ENCODE measurements around the gene MAGEA9. TPM values are rescaled to one million over a fixed set of nuclear protein-coding genes. Genes with fewer than 3 reads are reported as not detected.
"Not testable (repeated sequence)": the region's sequence is repeated elsewhere in the genome, so short reads cannot be mapped to it uniquely, and the experiment has no call there.

The MAGEA9 gene
- total RNA-seq (2014; rRNA removed; shearing (Covaris generic); ENCODE audit: low replicate concordance), result not detected in 2 replicates

GRCh38 chrX:149781727-149782126, at the start of gene MAGEA9:
Gene MAGEA9, plus strand, starts transcription at chrX:149781930. Its CDS starts 4,281 bp downstream, at chrX:149786211.
- in situ Hi-C loops (cut with HindIII; ENCODE audit: low pct_unique_long_range_greater_than_20kb, low sequenced_read_pairs); DNase-seq (ENCODE audit: low read depth): not testable (repeated sequence)

DNA sequence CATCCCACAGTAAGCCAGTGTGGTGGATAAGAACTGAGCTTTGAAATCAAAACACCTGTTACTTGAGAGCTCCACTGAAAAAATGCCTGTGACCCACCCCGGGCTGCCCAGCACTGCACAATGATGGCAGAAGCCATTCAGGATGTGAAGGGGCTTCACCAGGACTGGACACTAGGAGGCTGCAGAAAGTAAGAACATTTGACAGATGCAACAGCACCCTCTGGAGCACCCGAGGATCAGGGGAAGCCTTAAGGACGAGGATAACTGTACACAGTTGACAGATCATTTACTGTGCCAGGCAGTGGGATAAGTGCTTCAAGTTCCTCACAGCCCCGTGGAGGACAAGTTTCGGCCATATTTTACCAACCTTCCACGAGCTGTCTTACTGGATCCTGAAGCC, 39.5 kb upstream of the MAGEA9 start:
- DNase-seq (ENCODE audit: low read depth); in situ Hi-C loops (cut with HindIII; ENCODE audit: low pct_unique_long_range_greater_than_20kb, low sequenced_read_pairs): not testable (repeated sequence)

- in situ Hi-C loops (cut with HindIII; ENCODE audit: low pct_unique_long_range_greater_than_20kb, low sequenced_read_pairs); DNase-seq (ENCODE audit: low read depth): not testable (repeated sequence)
These were observed 35.2 kb upstream of the MAGEA9 start for GRCh38 chrX:149746390-149747007.

- no peak for DNase-seq (ENCODE audit: low read depth)
- in situ Hi-C loops (cut with HindIII; ENCODE audit: low pct_unique_long_range_greater_than_20kb, low sequenced_read_pairs), result no loop called here
These were observed 24.3 kb upstream of the MAGEA9 start for GRCh38 chrX:149757206-149758067.

DNA sequence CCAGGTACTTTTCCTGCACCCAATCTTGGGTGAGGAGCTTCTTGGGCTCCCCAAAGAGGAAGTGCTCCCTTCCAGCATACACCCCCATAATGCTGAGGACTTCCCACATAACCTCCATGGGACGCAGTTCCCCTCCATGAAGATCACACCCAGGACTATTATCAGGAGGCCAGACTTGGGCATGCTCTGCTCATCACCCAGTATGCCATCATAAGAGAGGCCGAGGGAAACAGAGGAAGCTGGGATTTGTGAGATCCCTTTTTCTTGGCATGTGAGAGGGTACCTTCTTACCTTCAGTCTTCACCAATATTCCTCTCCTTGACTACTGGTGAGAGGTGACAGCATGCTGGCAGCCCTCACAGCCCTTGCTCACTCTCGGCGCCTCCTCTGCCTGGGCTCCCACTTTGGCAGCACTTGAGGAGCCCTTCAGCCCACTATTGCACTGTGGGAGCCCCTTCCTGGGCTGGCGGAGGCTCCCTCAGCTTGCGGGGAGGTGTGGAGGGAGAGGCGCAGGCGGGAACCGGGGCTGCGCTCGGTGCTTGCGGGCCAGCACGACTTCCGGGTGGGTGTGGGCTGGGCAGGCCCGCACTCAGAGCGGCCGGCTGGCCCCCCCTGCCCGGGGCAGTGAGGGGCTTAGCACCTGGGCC, 23.5 kb upstream of the MAGEA9 start:
- no peak for DNase-seq (ENCODE audit: low read depth)

DNA sequence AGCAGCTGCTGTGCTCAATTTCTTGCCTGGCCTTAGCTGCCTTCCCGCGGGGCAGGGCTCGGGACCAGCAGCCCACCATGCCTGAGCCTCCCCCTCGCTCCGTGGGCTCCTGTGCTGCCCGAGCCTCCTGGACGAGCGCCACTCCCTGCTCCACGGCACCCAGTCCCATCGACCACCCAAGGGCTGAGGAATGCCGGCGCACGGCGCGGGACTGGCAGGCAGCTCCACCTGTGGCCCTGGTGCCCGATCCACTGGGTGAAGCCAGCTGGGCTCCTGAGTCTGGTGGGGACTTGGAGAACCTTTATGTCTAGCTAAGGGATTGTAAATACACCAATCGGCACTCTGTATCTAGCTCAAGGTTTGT, 23.0 kb upstream of the MAGEA9 start:
- in situ Hi-C loops (cut with HindIII; ENCODE audit: low pct_unique_long_range_greater_than_20kb, low sequenced_read_pairs), result not testable (repeated sequence)

More for the DNA sequence above, 23.5 kb upstream of the MAGEA9 start:
- in situ Hi-C loops (cut with HindIII; ENCODE audit: low pct_unique_long_range_greater_than_20kb, low sequenced_read_pairs), result no loop called here

DNA sequence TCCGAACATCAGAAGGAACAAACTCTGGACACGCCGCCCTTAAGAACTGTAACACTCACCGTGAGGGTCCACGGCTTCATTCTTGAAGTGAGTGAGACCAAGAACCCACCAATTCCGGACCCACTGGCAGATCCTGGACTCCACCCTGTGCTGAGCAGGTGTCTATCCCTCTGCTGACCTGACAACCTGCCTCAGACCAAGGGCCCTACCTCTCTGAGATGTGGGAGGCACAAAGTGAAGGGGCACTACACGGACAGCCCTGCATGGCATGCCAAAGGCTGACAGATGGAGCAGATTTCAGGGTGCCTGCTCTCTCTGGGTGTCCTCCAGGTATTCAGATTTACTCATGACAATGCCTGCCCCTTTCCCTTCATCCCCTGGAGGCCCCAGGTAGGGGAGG, 21.9 kb upstream of the MAGEA9 start:
- DNase-seq (ENCODE audit: low read depth), result no peak
- in situ Hi-C loops (cut with HindIII; ENCODE audit: low pct_unique_long_range_greater_than_20kb, low sequenced_read_pairs), result no loop called here

More for the DNA sequence above, 23.0 kb upstream of the MAGEA9 start:
- DNase-seq (ENCODE audit: low read depth), result not testable (repeated sequence)

GRCh38 chrX:149760965-149761364, 20.8 kb upstream of the MAGEA9 start:
- in situ Hi-C loops (cut with HindIII; ENCODE audit: low pct_unique_long_range_greater_than_20kb, low sequenced_read_pairs), result no loop called here
- no peak for DNase-seq (ENCODE audit: low read depth)

- in situ Hi-C loops (cut with HindIII; ENCODE audit: low pct_unique_long_range_greater_than_20kb, low sequenced_read_pairs); DNase-seq (ENCODE audit: low read depth): not testable (repeated sequence)
These were observed 19.7 kb upstream of the MAGEA9 start for GRCh38 chrX:149761858-149762674.

GRCh38 chrX:149762696-149763614, 18.8 kb upstream of the MAGEA9 start:
- in situ Hi-C loops (cut with HindIII; ENCODE audit: low pct_unique_long_range_greater_than_20kb, low sequenced_read_pairs), result no loop called here
- no peak for DNase-seq (ENCODE audit: low read depth)

DNA sequence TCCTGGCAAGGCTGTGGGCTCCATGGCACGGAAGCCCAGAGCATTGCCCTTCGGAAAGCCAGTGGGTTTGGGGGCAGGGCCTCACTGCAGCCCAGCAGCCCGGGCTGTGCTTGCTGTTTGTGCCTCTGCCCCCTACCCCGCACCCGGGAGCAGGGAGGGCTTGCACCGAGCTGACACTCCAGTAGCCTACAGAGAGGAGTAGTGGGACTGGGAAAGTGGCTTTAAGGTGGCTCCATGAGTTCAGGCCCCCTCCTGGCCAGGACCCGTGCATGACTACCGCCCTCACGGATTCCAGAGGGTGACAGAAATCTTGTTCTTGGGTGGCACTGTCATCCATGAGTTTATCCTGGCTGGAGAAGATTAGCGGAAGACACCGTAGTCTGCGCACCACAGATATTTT, 11.4 kb upstream of the MAGEA9 start:
- DNase-seq (ENCODE audit: low read depth); in situ Hi-C loops (cut with HindIII; ENCODE audit: low pct_unique_long_range_greater_than_20kb, low sequenced_read_pairs): not testable (repeated sequence)

DNA sequence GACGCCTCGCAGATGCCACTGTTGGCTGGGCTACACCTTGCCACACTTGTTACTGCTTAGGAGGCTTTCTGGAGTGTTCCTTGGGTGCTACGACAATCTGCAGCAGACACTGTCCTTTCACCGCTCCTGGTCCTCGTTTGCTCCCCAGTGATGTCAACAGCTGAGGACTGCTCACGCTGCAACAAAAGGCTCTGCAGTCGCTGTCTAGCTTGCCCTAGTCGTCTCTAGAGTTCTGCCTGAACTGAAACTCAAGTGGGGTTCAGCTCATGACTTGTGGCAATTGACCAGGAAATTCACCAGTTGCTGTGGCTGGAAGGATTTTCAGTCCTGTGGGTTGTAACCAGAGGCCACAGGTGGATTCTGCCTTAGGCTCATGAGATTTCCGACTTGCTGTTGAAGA, 8.7 kb upstream of the MAGEA9 start:
- in situ Hi-C loops (cut with HindIII; ENCODE audit: low pct_unique_long_range_greater_than_20kb, low sequenced_read_pairs); DNase-seq (ENCODE audit: low read depth): not testable (repeated sequence)

GRCh38 chrX:149773768-149774167, 8.0 kb upstream of the MAGEA9 start, which contains the start of gene HSFX1:
Gene HSFX1, plus strand, starts transcription at chrX:149774068. Its CDS starts 614 bp downstream, at chrX:149774682.
- in situ Hi-C loops (cut with HindIII; ENCODE audit: low pct_unique_long_range_greater_than_20kb, low sequenced_read_pairs); DNase-seq (ENCODE audit: low read depth): not testable (repeated sequence)

GRCh38 chrX:149777999-149778398, 3.7 kb upstream of the MAGEA9 start:
- not testable (repeated sequence) for DNase-seq (ENCODE audit: low read depth)

DNA sequence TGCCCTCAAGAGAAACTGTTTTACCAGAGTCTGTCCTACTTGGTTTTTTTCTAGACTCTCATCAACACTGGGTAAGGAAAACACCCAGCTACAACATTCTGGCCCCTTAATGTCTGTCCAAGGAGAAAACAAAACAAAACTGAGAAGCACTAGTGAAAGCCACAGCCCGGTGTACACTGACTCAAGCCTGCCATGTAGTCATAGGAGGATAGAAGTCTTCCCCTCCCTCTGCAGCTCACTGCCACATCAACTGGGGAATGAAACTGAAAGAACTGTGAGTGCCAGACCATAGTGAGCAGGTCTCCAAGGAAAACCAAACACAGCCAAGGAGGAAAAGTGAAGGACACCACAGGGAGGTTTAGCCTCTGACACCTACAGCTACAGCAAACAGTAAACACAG, 13.8 kb downstream of the MAGEA9 start:
- in situ Hi-C loops (cut with HindIII; ENCODE audit: low pct_unique_long_range_greater_than_20kb, low sequenced_read_pairs); DNase-seq (ENCODE audit: low read depth): not testable (repeated sequence)

More at GRCh38 chrX:149777999-149778398, 3.7 kb upstream of the MAGEA9 start:
- in situ Hi-C loops (cut with HindIII; ENCODE audit: low pct_unique_long_range_greater_than_20kb, low sequenced_read_pairs), result not testable (repeated sequence)

GRCh38 chrX:149799095-149799714, 17.5 kb downstream of the MAGEA9 start:
- in situ Hi-C loops (cut with HindIII; ENCODE audit: low pct_unique_long_range_greater_than_20kb, low sequenced_read_pairs), result no loop called here
- no peak for DNase-seq (ENCODE audit: low read depth)

DNA sequence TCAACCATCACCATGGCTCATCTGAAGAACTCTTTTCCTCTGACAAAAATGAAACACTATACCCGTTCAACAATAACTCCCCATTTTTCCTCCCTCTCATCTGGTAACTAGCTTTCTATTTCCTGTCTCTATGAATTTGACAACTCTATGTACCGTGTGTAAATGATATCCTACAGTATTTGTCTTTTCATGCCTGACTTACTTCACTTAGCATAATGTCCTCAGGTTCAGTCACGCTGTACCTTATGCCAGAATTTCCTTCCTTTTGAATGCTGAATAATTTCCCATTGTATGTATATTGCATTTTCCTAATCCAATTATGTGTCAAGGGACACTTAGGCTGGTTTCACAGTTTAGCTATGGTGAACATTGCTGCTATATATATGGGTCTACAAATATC, 18.2 kb downstream of the MAGEA9 start:
- peak; percentile 1 for DNase-seq (ENCODE audit: low read depth)
- in situ Hi-C loops (cut with HindIII; ENCODE audit: low pct_unique_long_range_greater_than_20kb, low sequenced_read_pairs), result no loop called here
